ENCODE results near the gene NPIPB2. TPM values are rescaled to one million over a fixed set of nuclear protein-coding genes. Genes with fewer than 3 reads are reported as not detected.
A peak's percentile ranks its signal among the peaks of the same experiment; 100 is the strongest.

The NPIPB2 gene
- total and polyA plus RNA-seq, 2 of the 13 experiments (the other 11 are each of a cell fraction or from before 2014, with no cell fraction given): 1.8 to 4.1 TPM

DNA sequence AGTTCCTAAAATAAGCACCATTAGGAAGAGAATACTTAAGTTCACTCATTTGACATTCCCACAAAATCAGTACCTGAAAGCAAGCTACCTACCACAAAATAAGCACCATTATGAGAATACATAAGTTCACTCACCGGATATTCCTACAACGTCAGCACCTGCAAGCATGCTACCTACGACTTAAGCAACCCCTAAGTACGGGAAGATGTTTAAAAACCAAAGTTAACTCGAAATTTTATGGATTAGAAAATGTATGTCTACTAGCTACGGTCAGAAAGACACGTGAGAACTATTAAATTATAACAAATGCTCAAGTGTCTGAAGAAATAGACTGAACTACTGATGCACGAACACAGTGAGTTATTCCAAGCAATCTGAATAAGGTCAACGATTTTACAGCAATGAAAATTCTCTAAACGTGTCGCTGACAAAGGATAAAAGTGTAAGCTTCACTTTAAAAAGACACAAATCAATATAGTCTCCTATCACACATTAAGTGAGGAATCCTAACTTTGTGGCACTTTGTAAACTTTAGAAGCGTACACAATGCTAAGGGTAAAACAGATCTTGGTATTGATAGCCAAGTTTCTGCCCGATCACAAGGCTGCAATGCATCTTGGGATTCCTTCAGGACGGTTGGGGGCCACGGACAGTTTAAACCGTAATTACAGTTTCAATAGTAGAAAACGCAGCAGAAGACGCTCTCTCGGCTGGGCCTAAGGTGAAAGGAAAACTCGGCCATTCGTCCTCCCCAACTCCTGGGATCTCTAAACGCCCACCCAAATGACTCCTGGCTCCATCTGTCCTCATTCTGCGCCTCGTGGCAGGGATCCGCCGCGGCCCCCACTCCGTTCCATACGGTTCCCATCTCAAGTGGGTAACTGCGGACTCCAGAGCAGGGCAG lies 27.4 kb downstream of the NPIPB2 start (continued):
- TF ChIP-seq, protein P1, sequence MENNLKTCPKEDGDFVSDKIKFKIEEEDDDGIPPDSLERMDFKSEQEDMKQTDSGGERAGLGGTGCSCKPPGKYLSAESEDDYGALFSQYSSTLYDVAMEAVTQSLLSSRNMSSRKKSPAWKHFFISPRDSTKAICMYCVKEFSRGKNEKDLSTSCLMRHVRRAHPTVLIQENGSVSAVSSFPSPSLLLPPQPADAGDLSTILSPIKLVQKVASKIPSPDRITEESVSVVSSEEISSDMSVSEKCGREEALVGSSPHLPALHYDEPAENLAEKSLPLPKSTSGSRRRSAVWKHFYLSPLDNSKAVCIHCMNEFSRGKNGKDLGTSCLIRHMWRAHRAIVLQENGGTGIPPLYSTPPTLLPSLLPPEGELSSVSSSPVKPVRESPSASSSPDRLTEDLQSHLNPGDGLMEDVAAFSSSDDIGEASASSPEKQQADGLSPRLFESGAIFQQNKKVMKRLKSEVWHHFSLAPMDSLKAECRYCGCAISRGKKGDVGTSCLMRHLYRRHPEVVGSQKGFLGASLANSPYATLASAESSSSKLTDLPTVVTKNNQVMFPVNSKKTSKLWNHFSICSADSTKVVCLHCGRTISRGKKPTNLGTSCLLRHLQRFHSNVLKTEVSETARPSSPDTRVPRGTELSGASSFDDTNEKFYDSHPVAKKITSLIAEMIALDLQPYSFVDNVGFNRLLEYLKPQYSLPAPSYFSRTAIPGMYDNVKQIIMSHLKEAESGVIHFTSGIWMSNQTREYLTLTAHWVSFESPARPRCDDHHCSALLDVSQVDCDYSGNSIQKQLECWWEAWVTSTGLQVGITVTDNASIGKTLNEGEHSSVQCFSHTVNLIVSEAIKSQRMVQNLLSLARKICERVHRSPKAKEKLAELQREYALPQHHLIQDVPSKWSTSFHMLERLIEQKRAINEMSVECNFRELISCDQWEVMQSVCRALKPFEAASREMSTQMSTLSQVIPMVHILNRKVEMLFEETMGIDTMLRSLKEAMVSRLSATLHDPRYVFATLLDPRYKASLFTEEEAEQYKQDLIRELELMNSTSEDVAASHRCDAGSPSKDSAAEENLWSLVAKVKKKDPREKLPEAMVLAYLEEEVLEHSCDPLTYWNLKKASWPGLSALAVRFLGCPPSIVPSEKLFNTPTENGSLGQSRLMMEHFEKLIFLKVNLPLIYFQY (CRISPR knock-in tag; IDR thresholded peaks at IDR 0.05; ENCODE audit: borderline replicate concordance): no peak
- TF ChIP-seq, protein P2, sequence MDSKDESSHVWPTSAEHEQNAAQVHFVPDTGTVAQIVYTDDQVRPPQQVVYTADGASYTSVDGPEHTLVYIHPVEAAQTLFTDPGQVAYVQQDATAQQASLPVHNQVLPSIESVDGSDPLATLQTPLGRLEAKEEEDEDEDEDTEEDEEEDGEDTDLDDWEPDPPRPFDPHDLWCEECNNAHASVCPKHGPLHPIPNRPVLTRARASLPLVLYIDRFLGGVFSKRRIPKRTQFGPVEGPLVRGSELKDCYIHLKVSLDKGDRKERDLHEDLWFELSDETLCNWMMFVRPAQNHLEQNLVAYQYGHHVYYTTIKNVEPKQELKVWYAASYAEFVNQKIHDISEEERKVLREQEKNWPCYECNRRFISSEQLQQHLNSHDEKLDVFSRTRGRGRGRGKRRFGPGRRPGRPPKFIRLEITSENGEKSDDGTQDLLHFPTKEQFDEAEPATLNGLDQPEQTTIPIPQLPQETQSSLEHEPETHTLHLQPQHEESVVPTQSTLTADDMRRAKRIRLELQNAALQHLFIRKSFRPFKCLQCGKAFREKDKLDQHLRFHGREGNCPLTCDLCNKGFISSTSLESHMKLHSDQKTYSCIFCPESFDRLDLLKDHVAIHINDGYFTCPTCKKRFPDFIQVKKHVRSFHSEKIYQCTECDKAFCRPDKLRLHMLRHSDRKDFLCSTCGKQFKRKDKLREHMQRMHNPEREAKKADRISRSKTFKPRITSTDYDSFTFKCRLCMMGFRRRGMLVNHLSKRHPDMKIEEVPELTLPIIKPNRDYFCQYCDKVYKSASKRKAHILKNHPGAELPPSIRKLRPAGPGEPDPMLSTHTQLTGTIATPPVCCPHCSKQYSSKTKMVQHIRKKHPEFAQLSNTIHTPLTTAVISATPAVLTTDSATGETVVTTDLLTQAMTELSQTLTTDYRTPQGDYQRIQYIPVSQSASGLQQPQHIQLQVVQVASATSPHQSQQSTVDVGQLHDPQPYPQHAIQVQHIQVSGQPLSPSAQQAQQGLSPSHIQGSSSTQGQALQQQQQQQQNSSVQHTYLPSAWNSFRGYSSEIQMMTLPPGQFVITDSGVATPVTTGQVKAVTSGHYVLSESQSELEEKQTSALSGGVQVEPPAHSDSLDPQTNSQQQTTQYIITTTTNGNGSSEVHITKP (CRISPR knock-in tag; IDR thresholded peaks at IDR 0.05; ENCODE audit: low read depth): no peak
- TF ChIP-seq ASH2L (IDR thresholded peaks at IDR 0.05; ENCODE audit: insufficient read length, low read depth, low read length) (peak; percentile 45), ZNF225 (CRISPR knock-in tag; IDR thresholded peaks at IDR 0.05) (peak; percentile 66; the same call in 1 of the 2 replicates), ZNF782 (CRISPR knock-in tag; IDR thresholded peaks at IDR 0.05; ENCODE audit: borderline replicate concordance) (0 out of 2 replicates have a peak, but pooled peaks have one; percentile 31), MEIS2 (CRISPR knock-in tag; IDR thresholded peaks at IDR 0.05) (no peak), ZNF20 (CRISPR knock-in tag; IDR thresholded peaks at IDR 0.05) (no peak), PPARG (CRISPR knock-in tag; conservative IDR thresholded peaks at IDR 0.05) (0 out of 2 replicates have a peak, but pooled peaks have one; percentile 30), HNRNPLL (IDR thresholded peaks at IDR 0.05; ENCODE audit: low read depth, low read length, poor library complexity, severe bottlenecking) (no peak)
- TF ChIP-seq, protein P3, sequence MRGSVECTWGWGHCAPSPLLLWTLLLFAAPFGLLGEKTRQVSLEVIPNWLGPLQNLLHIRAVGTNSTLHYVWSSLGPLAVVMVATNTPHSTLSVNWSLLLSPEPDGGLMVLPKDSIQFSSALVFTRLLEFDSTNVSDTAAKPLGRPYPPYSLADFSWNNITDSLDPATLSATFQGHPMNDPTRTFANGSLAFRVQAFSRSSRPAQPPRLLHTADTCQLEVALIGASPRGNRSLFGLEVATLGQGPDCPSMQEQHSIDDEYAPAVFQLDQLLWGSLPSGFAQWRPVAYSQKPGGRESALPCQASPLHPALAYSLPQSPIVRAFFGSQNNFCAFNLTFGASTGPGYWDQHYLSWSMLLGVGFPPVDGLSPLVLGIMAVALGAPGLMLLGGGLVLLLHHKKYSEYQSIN (CRISPR knock-in tag; IDR thresholded peaks at IDR 0.05; ENCODE audit: borderline replicate concordance): no peak
